ENCODE results near the gene PPM1H. TPM values are rescaled to one million over a fixed set of nuclear protein-coding genes. Genes with fewer than 3 reads are reported as not detected.
"Not testable (repeated sequence)": the region's sequence is repeated elsewhere in the genome, so short reads cannot be mapped to it uniquely, and the experiment has no call there.

Gene PPM1H
- total RNA-seq, 1 donor from 2014 or later: 3.9 TPM

DNA sequence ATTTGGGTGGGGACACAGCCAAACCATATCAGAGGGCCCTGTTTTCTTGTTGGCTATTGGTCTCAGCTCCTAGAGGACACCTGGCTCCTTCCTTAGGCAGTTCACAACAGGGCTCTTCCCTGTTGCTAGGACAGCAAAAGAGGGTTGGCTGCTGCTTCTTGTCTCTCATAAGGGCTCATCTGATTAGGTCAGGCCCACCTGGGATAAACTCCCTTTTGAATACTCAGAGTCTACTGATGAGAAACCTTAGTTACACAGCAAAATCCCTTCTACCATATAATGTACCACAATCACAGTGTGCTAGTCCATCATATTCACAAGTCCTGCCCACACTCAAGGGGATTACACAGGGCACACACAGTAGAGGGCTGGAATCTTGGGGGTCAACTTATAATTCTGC, 49.7 kb downstream of the PPM1H start:
- DNase-seq (ENCODE audit: low read depth): no peak
- no peak overlapping the region for H3K4me3 ChIP-seq (ENCODE audit: low read depth, low read length)
- TF ChIP-seq, protein P1, sequence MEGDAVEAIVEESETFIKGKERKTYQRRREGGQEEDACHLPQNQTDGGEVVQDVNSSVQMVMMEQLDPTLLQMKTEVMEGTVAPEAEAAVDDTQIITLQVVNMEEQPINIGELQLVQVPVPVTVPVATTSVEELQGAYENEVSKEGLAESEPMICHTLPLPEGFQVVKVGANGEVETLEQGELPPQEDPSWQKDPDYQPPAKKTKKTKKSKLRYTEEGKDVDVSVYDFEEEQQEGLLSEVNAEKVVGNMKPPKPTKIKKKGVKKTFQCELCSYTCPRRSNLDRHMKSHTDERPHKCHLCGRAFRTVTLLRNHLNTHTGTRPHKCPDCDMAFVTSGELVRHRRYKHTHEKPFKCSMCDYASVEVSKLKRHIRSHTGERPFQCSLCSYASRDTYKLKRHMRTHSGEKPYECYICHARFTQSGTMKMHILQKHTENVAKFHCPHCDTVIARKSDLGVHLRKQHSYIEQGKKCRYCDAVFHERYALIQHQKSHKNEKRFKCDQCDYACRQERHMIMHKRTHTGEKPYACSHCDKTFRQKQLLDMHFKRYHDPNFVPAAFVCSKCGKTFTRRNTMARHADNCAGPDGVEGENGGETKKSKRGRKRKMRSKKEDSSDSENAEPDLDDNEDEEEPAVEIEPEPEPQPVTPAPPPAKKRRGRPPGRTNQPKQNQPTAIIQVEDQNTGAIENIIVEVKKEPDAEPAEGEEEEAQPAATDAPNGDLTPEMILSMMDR (conservative IDR thresholded peaks at IDR 0.05; ENCODE audit: low read depth, low read length): no peak

DNA sequence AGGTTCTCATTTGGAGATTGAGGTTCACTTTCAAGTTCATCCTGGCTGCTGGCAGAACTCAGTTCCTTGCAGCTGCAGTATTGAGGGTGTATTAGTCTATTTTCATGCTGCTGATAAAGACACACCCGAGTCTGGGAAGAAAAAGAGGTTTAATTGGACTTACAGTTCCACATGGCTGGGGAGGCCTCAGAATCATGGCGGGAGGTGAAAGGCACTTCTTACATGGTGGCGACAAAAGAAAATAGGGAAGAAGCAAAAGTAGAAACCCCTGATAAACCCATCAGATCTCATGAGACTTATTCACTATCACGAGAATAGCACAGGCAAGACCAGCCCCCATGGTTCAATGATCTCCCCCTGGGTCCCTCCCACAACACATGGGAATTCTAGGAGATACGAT, 50.1 kb downstream of the PPM1H start:
- H3K4me3 ChIP-seq (ENCODE audit: low read depth, low read length): not testable (repeated sequence)

DNA sequence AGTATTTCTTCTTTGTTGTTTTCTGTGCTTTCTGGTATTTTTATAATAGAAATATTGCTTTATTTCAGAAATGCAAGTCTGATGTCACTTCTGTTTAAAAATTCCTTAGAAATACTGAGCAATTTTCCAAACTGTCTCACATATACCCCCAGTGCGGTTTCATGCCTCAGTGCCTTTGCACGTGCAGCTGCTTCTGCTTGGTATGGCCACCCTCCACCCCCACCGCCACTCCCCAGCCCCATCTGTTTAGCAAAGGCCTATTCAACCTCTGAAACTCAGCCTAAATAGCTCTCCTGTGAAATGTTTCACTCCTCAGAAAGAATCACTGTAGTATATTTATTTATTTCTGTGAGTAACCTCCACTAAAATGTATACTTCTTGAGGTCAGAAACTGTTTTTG, 52.3 kb downstream of the PPM1H start:
- no peak overlapping the region for H3K4me3 ChIP-seq (ENCODE audit: low read depth, low read length)
- no peak for DNase-seq (ENCODE audit: low read depth)
- TF ChIP-seq, protein P1 (conservative IDR thresholded peaks at IDR 0.05; ENCODE audit: low read depth, low read length): no peak

More for the DNA sequence above, 50.1 kb downstream of the PPM1H start:
- not testable (repeated sequence) for DNase-seq (ENCODE audit: low read depth)

DNA sequence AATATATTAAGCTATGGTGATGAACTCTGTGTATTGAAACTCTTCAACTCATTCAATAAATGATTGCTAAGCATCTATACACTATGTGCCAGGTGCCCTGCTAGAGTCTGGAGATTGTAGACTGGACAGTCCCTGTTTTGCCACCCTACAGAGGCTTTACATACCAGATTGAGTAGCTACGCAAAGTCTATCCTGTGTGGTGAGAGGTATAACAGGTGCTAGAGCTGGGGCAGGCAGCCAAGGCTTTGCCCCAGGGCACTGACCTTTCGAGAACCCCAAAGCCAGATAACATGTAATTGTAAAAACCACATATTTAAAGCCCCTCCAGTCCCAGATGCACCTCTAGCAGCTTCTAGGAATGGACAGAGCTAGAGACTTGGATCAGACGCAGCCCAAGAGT, 52.8 kb downstream of the PPM1H start:
- no peak overlapping the region for H3K4me3 ChIP-seq (ENCODE audit: low read depth, low read length)
- TF ChIP-seq, protein P1 (conservative IDR thresholded peaks at IDR 0.05; ENCODE audit: low read depth, low read length): no peak
- DNase-seq (ENCODE audit: low read depth): no peak

DNA sequence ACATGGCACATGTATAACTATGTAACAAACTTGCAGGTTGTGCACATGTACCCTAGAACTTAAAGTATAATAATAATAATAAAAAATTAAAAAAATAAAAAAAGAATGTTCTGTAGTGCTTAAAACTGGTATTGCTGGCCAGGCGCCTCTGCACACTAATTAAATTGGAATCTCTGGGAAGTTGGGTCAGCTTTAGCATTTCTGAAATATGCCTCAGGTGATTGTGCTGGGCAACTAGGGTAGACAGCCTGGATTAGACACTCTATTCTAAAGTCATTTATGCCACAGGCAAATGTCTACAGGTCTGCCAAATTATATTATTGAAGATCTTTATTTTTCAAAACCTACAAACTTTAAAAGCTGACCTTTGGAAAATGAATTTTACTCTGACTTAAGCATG, 55.3 kb downstream of the PPM1H start:
- TF ChIP-seq, protein P1 (conservative IDR thresholded peaks at IDR 0.05; ENCODE audit: low read depth, low read length): no peak
- no peak for DNase-seq (ENCODE audit: low read depth)
- H3K4me3 ChIP-seq (ENCODE audit: low read depth, low read length): no peak overlapping the region

DNA sequence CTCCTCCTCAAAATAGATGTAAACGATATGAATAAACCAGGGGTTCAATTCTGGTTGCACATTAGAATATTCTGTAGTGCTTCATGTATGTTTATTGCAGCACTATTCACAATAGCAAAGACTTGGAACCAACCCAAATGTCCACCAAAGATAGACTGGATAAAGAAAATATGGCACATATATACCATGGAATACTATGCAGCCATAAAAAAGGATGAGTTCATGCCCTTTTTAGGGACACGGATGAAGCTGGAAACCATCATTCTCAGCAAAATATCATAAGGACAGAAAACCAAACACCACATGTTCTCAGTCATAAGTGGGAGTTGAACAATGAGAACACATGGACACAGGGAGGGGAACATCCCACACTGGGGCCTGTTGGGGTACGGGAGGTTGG, 55.7 kb downstream of the PPM1H start:
- not testable (repeated sequence) for H3K4me3 ChIP-seq (ENCODE audit: low read depth, low read length); DNase-seq (ENCODE audit: low read depth)

DNA sequence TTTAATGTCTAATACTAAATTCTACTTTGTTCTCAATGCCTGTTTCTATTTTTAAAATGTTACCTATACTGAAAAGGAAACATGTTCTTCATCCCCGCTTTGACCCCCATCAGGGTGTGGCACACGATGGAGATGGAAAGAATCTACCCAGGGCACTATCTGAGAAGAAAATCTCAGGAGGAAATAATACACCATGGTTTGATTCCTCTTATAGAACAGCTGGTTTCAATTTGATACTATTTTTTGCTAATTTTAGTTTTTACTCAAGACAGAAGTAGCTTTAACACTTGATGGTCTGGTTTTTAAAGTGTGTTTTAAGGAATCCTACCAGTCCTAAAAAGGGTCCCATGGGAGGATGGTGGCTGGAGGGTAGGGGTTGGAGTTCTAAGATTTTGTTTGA, 56.7 kb downstream of the PPM1H start:
- TF ChIP-seq, protein P1 (conservative IDR thresholded peaks at IDR 0.05; ENCODE audit: low read depth, low read length): no peak
- no peak overlapping the region for H3K4me3 ChIP-seq (ENCODE audit: low read depth, low read length)
- no peak for DNase-seq (ENCODE audit: low read depth)

DNA sequence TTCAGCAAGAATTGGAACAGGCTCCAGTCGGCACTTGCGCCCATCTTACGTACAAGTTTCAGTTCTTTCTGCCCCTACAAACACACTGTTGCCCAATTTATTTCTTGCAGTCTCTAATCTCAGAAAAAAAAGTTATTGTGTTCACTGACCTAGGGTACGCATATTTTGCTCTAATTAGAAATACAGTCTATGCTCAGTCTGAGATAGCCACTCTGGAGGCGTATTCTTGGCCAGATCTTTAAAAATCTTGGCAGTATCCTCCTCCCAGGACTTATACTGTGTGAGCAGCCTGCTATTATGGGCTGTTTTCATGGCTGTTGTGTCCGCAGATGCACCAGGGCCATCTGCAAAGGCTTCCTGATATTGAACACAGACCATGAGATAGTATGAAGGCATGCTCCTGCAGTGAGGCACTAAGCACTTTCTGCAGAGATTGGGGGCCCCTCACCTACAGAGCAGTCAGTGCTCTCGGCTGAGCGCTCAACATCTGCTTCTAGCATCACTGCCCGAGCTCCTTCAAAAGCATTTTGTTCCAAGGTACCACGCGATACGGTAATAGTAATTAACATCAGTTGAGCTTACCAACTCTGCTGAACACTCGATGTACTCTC, 57.9 kb downstream of the PPM1H start:
- DNase-seq (ENCODE audit: low read depth): no peak
- TF ChIP-seq, protein P1 (conservative IDR thresholded peaks at IDR 0.05; ENCODE audit: low read depth, low read length): no peak
- H3K4me3 ChIP-seq (ENCODE audit: low read depth, low read length): no peak overlapping the region
